HL-60/S4 (cell line): Measurements from ENCODE around the gene ANKUB1.

ENCODE experiments used
- in situ Hi-C: fragments of 300-500 bp; cut with MboI; formaldehyde crosslinking; loops from 2 replicates; pipeline ENCODE4 v1.14.3; 2022; ENCODE audit warnings: low sequenced_read_pairs

ANKUB1 gene

DNA sequence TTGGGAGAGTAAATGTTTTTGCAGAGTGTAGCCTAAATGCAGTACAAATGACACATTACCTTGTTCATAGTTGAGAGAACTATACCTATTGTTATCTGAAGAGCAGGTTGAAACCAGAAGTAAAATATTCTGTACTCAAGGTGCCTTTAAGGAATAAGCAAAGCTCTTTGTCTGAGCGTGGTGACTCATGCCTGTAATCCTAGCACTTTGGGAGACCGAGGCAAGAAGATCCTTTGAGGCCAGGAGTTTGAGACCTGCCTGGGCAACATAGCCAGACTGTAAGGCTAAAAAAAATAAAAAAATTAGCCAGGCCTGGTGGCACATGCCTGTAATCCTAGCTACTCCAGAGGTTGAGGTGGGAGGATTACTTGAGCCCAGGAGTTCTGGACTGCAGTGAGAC, 18.5 kb upstream of the ANKUB1 start:
- in situ Hi-C loops = no loop called here

DNA sequence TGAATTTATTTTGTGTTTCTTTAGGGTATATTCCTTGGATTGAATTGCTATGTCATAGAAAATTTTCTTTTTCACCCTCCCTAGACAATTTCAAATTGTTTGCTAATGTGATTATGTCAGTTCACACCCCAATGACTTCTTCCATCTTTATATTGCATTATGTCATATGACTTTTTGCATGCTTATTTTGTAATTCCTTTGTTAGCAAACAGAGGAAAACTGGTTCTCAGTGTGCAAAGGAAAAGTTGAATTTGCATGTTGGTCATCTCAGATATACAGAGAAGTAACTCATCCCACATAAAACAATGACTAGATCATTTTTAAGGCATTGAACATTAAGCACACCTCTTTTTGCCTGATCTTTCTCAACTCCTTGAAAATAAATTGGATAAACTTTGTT, 17.3 kb upstream of the ANKUB1 start:
- in situ Hi-C loops = no loop called here

DNA sequence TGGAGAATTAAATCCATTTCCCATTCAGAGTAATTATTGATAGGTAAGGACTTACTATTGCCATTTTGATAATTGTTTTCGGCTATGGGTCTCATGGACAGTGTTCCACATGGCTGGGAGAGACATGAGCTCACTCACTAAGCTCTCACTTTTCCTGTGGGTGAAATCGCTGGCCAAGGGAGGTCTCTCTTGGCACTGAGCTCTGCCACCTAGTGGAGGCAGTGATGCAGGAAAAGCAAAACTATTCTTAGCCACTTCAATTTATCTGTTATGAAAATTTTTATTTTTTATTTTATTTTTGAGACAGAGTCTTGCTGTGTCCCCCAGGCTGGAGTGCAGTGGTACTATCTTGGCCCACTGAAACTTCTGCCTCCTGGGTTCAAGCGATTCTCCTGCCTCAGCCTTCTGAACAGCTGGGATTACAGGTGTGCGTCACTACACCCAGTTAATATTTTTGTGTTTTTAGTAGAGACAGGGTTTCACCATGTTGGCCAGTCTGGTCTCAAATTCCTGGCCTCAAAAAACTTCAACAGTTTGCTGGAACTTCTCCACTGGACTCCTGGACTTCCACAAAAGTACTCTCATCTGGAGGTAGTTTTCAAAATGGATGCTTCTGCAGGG, 16.0 kb upstream of the ANKUB1 start:
- in situ Hi-C loops = no loop called here

DNA sequence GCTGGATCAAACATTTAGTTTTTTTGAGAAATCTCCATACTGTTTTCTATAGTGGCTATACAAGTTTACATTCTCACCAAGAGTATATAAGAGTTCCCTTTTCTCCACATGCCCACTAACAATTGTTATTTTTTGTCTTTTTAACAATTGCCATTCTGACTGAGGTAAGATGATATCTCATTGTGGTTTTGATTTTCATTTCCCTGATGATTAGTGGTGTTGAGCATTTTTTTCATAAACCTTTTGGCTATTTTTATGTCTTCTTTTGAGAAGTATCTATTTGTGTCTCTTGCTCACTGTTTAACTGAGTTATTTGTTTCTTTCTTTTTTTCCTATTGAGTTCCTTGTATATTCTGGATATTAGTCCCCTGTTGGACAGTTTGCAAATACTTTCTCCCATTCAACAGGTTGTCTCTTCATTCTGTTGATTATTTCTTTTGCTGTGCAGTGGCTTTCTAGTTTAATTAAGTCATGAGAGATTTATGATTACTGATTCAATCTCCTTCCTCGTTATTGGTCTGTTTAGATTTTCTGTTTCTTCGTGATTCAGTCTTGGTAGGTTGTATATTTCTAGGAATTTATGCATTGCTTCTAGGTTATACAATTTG, 13.9 kb upstream of the ANKUB1 start:
- in situ Hi-C loops = no loop called here

DNA sequence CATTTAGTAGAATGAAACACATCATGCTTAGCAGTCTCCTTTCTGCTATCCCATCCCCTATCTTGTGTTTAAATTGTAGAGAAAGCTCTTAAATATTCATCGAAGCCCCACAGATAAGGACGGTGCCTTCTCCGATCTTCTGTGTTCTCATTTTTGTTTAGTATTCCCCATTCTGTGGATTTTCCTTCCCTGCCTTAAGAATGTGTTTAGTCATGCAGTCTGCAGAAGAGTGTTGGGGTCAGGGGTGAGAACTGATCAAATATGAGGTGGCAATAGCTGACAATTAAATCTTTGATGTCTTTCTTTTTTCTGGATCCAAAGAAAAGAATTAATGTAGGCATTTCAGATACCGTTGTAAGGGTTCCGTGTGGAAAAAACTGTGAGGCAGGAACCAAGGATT, 9.3 kb upstream of the ANKUB1 start:
- in situ Hi-C loops = no loop called here

DNA sequence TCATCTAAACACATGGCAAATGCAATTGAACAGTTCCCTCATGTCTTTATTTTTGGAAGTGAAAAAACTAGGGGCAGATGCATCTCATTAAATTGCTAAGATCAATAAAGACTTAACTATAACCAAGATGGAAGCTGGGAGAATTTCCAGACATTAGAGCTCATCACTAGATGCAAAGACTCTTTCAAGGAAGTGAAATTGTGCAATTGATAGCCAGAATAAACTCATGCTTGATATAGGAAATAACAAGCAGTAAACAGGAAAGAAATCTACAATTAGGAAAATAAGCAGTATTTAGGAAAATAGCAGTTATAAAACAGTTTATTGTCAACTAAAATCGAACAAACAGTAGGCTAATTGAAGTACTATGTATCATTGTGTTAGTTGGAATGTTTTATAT, 8.8 kb upstream of the ANKUB1 start:
- in situ Hi-C loops = no loop called here

DNA sequence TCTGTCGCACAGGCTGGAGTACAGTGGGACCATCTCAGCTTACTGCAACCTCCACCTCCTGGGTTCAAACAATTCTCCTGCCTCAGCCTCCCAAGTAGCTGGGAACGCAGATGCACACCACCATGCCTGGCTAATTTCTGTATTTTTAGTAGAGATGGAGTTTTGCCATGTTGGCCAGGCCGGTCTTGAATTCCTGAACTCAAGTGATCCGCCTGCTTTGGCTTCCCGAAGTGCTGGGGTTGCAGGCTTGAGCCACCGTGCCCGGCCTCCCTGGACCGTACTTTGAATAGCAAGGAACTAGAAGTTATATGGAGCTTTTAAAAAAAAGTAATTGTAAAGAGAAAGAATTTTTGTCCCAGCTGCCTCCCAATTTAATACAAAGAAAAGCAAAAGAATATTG, 8.3 kb upstream of the ANKUB1 start:
- in situ Hi-C loops = no loop called here

DNA sequence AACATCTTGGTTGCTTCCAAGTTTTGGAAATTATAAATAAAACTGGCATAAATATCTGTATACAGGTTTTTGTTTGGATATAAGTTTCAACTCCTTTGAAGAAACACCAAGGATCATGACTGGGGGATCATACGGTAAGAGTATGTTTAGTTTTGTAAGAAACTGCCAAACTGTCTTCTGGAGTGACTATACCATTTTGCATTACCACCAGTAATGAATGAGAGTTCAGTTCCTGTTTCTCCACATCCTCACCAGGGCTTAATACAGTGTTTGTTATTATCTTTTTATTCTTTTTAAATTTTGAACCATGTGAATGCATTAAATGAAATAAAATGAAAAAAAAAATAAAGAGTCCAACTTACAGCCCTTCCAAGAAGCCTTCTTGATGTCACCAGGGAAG, 3.7 kb upstream of the ANKUB1 start:
- in situ Hi-C loops = no loop called here

DNA sequence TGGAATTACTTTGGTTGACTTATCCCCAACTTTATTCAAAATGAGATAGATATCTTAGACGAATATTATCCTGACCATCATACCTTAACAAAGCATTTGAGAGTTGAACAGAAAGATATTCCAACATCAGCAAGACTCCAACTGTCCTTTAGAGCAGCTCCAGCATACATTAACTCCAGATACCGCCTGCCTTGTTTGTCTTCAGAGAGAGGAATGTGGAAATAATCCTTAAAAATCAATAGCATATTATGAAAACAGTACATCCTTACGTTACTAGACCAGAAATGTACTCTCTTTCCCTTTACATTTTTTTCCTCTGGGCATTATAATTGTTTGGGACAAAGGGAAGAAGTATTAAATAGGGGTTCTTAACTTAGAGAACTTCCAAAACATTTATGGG, 1.7 kb downstream of the ANKUB1 start:
- in situ Hi-C loops = no loop called here

DNA sequence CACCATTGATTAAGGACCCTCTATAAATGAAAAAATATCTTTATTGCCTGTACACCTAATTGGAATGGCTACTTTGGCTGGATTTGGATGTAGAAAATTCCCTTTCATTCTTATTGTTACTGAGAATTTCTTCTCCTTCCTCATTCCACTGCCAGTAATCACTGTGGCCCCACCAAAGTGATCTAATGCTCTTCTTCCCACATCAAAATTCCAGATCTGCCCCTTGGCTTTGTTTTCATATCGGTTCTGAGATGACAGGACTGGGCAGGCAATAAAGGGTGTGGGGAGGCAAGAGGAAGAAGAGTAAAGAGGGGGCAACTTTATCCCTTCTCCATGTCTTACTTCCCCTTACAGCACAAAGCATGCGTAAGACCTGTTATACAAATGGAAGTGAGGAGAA, 2.1 kb downstream of the ANKUB1 start:
- in situ Hi-C loops = no loop called here

DNA sequence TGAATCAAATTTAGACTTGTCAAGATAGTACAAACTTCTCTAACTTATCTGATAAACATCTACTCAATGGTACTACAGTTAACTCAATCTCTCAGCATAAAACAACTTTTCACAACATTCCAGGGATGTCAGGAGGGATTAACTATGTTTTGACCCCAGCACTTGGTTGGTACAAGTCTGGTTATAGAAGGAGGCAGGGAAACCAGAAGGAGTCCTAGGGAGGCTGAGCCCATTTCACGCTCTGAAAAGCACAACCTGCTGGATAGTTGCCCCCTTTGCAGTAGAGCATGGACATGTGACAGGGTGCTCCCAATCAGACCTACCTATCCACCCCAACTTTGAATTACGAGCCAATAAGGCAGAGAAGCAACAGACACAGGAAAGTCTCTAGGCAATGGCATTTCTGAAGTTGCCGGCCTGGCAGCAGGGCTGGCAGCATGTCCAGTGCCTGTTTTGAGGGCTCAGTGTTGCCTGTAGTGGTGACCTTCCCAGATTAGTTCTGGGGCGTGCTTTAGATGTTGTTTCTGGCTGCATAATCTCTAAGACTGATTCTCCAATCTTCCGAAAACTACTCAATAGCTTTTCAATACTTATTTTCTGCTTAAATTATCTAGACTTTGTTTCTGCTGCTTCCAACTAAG, 8.2 kb downstream of the ANKUB1 start:
- in situ Hi-C loops = no loop called here

DNA sequence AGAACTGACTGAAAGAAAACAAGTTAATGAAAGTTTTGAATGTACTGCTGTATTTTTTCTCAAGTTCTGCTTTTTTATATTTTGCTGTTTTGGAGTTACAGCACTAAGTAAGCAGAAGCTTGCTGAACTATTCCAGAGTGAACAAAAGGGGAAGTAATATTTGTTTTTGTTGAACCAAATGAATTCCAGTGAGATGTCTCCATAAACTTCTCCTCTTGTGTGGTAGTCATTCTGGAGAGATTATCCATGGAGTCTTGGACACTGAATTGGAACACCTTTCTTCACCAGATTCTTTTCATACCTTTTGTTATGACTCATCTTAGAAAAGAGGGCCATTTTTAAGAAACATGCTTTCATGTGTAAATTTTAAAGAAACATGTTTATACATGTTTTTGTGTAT, 8.8 kb downstream of the ANKUB1 start:
- in situ Hi-C loops = no loop called here

DNA sequence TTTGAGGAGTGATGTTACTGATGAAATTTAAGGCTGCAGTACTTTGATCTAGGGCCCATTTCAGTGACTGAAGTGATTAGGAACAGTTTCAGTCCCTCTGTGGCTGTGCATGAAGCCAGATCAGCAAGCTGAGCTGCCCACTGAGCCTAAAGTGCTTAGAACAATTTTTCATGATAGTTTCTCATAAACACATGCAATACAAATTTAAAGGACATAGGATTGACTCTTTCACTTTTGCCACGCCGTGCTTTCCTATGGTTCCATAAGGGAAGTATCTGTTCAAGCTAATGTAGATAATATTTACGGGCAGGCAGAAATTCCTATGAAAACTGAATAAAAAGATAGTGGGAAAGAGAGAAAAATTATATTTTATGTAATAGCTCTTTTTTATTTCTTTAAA, 10.6 kb downstream of the ANKUB1 start:
- in situ Hi-C loops = no loop called here

DNA sequence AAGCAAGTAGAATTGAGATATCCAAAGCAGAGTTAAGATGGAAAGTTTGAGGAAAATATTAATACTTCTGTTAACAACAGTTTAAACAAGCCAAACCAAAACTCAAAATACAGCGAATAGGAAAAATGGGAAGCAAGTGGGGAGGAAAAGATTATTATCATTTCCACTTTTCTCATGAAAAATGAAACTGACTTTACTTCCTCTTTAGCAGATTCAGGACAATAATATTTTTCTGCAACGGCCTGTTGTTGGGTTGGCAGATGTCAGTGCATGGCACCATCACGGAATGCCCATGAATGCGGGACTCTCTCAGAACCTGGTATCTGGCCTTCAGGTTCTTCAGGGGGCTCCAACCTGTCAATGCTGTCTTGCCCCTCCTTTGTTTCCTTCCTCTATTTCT, 11.1 kb downstream of the ANKUB1 start:
- in situ Hi-C loops = no loop called here

DNA sequence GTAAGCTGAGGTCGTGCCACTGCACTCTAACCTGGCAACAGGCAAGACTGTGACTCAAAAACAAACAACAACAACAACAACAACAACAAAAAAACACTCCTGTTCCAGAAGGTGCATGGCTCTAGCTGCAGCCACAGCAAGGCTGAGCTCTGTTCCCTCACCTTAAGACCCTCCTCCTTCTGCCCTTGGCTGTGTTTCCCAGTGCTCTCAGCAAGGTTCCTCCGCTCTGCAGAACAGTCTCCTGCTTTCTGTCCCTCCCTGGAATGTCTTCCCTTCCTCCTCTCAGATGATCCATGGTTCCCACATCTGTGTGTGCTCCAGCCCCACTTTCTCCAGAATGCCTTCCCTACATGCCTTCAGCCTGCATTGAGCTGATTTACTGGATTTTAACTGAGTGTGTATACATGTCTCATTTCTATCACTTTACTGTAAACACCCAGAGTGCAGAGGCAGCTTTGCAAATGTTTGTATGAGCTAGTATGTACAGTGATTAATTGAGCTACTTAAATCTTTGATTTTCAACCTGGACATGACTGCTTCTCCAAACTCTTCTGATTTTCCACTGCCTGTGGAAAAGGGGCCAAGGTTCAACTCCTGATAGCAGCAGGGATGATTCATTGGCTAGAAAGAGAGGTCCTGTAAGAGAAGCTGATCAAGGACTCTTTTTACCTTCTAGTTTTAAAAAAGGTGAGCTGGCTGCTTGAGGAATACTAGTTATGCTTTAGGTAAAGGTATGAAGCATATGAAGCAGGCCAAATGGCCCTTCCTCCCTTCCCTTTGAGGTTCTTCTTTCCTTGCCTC, 14.7 kb downstream of the ANKUB1 start:
- in situ Hi-C loops = no loop called here

DNA sequence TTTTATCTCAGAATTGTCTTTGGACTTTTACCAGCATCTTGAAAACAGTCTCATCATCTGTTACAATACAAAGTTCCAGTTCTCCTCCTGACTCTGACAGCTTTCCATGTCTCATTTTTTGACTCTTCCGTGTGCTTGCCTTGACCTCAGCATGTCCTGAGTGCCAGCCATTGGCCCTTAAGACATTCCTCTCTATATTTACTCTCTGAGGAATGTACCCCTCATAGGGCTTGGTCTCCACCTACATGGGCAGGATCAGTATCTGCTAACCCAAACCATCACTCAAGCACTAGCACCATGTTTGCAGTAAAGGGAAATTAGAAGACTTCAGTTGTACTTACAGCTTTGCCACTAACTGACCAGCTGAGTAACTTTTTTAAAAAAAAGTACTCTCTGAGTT, 16.2 kb downstream of the ANKUB1 start:
- in situ Hi-C loops = no loop called here

DNA sequence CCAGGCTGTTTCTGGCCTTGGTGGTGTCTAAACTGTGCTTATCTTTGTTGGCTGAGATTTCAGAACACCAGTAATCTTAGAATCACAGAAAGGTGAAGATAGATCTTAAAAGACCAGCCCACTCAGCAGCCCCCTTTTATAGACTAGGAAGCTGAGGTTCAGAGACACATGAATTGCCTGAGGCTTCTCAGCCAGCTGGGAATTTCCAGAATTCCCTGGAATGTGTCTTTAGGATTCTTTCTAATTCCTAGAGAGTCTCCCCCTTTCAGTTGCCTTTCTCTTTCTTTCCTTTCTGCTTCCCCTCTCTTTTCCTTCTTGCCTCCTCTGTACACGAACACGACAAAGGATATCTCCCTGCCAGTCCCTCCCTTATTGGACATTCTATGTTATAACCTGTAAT, 19.5 kb downstream of the ANKUB1 start:
- in situ Hi-C loops = no loop called here

DNA sequence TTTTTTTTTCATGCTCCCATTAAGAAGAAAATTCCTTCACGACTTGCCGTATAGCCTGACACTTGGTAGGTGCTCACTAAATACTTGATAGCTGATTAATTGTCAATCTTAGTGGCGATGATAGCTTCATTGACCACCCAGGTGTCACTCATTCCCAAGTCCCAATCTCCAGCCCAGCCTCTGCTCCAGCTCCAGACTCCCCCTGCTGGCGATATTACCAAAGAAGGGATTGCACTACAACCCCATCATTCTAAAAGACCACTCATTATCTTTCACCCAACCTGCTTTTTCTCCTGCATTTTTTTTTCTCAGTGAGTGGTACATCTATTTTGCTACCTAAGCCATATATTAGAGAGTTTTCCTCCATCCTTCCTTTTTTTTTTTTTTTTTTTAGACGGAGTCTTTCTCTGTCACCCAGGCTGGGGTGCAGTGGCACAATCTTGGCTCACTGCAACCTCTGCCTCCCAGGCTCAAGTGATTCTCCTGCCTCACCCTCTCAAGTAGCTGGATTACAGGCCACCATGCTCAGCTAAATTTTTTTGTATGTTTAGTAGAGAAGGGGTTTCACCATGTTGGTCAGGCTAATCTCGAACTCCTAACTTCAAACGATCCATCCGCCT, 20.6 kb downstream of the ANKUB1 start:
- in situ Hi-C loops = no loop called here

DNA sequence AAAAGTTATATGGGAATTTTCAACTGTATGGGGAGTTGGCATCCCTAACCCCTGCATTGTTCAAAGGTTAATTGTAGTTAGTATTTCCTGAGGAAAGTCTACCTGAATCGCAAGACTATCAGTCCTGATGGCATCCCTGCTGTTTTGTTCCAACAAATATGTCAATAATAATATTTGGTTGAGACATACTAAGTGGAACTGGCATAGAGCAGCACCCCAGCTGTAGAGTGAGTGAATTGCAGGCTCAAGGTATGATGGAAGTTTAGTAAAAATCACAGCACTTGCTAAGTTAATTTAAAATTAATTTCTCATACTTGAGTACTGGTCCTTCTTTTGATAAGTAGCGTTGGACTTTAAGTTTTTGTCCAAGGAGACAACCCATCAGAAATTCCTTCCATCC, 22.1 kb downstream of the ANKUB1 start:
- in situ Hi-C loops = no loop called here

DNA sequence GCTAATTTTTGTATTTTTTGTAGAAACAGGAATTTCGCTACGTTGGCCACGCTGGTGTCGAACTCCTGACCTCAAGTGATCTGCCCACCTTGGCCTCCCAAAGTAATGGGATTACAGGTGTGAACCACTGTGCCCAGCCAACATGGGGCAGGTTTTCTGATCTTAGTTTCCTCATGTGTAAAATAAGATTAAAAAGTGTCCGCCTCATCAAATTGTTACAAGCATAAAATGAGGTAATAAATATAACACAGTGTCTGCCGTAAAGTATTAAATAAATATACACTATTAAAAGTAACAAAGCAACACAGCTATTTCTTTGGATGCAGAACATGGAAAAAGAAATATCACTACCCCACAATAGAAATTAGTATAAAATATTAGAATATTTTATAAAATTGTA, 23.6 kb downstream of the ANKUB1 start:
- in situ Hi-C loops = no loop called here

DNA sequence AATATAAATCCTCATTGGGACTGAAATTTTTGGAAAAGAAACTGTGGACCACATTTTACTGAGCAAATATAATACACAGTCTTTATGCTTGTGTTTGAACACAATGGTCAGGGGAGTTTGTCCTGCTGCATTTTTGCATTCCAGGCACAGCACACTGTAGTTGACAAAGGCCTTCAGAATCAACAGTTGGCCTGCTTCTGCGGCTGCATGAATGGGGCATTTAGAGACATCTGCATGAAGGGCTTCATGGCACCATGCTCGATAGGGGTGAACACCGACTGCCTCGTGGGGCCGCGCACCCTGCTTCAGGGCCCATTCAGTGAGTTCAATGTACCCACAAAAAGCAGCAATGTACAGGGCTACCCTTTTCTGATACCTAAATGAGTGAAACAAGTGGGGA, 24.6 kb downstream of the ANKUB1 start:
- in situ Hi-C loops = no loop called here
